ENCODE results near the gene SERTM1.

DNA sequence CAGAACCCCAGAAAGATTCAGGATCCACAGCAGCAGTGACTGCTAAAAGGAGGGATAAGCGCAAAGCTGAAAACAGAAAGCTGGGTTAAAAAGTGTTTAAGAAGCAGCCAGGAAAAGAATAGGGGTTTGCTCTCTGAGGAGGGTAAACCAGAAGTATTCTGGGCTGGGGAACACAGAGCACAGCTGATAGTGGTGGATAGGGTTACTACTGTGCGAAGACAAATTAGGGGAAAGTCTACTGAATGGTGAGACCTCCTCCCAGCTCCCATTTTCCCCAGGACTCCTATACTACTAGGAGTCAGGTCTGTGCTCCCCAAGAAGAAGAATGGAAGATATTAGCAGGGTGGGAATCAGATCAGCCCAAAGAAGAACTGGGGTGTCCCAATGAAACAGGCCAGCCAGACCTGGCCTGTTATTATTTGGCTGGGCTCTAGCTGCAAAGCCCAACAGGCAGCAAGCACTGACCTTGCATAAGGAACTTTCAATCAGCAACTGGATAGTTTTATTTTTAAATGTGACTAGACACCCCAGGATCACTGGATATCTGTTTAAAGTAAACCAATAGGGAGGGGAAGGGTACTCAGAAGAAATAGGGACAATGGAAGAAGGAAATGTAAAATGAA is 43.5 kb upstream of the SERTM1 start:
- TF ChIP-seq, protein P1, sequence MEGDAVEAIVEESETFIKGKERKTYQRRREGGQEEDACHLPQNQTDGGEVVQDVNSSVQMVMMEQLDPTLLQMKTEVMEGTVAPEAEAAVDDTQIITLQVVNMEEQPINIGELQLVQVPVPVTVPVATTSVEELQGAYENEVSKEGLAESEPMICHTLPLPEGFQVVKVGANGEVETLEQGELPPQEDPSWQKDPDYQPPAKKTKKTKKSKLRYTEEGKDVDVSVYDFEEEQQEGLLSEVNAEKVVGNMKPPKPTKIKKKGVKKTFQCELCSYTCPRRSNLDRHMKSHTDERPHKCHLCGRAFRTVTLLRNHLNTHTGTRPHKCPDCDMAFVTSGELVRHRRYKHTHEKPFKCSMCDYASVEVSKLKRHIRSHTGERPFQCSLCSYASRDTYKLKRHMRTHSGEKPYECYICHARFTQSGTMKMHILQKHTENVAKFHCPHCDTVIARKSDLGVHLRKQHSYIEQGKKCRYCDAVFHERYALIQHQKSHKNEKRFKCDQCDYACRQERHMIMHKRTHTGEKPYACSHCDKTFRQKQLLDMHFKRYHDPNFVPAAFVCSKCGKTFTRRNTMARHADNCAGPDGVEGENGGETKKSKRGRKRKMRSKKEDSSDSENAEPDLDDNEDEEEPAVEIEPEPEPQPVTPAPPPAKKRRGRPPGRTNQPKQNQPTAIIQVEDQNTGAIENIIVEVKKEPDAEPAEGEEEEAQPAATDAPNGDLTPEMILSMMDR (conservative IDR thresholded peaks at IDR 0.05) = no peak
- TF ChIP-seq ZFX (IDR thresholded peaks at IDR 0.05) = no peak
